GM12872 (cell line): ENCODE results near the gene HNF4A.

ENCODE experiments used
- TF ChIP-seq, protein P1 (sequence below): IDR thresholded peaks from 3 replicates; pipeline ENCODE4 v1.5.1; 2011; ENCODE audit warnings: low read depth, mild to moderate bottlenecking, low read length, moderate library complexity; ENCODE audit not compliant: insufficient read depth

The HNF4A gene

DNA sequence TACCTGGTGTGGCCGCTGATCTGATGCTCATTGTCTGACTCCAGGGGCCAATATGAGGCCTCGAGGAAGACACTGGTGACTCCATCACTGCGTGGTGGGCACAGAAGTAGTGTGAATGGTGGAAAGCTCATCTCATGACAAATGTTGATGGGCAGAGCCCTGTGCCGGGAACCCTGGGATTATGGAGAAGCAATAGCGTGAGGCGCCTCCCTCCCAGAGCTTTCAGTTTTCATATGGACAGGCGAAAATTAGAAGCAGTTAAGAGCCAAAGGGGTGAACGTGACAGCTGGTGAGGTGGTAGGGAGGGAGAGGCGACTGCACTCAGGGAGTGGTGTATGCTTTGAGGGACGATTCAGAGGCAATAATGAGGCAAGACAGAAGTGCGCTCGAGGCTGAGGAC lies 80.9 kb downstream of the HNF4A start:
- TF ChIP-seq, protein P1, sequence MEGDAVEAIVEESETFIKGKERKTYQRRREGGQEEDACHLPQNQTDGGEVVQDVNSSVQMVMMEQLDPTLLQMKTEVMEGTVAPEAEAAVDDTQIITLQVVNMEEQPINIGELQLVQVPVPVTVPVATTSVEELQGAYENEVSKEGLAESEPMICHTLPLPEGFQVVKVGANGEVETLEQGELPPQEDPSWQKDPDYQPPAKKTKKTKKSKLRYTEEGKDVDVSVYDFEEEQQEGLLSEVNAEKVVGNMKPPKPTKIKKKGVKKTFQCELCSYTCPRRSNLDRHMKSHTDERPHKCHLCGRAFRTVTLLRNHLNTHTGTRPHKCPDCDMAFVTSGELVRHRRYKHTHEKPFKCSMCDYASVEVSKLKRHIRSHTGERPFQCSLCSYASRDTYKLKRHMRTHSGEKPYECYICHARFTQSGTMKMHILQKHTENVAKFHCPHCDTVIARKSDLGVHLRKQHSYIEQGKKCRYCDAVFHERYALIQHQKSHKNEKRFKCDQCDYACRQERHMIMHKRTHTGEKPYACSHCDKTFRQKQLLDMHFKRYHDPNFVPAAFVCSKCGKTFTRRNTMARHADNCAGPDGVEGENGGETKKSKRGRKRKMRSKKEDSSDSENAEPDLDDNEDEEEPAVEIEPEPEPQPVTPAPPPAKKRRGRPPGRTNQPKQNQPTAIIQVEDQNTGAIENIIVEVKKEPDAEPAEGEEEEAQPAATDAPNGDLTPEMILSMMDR, result no peak

GRCh38 chr20:44437497-44437896 lies 82.0 kb downstream of the HNF4A start:
- TF ChIP-seq, protein P1, result no peak

DNA sequence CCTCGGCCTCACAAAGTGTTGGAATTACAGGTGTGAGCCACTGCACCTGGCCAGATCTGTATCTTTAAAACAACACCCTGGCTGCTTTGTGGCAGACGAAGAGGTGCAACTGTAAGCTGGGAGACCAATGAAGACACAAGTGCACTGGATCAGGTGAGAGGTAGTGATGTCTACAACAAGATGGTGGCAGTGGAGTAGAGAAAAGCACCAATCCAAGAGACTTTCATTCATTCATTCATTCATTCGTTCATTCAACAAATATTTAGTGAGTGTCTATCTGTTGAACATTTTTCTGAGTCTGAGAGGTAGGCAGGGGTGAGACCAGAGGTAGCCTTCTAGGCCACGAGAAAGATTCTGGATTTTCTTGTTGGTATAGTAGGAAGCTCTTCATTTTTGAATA lies 83.3 kb downstream of the HNF4A start:
- TF ChIP-seq, protein P1, result no peak

- TF ChIP-seq, protein P1, result no peak
These were observed 83.8 kb downstream of the HNF4A start for GRCh38 chr20:44439318-44439717.

DNA sequence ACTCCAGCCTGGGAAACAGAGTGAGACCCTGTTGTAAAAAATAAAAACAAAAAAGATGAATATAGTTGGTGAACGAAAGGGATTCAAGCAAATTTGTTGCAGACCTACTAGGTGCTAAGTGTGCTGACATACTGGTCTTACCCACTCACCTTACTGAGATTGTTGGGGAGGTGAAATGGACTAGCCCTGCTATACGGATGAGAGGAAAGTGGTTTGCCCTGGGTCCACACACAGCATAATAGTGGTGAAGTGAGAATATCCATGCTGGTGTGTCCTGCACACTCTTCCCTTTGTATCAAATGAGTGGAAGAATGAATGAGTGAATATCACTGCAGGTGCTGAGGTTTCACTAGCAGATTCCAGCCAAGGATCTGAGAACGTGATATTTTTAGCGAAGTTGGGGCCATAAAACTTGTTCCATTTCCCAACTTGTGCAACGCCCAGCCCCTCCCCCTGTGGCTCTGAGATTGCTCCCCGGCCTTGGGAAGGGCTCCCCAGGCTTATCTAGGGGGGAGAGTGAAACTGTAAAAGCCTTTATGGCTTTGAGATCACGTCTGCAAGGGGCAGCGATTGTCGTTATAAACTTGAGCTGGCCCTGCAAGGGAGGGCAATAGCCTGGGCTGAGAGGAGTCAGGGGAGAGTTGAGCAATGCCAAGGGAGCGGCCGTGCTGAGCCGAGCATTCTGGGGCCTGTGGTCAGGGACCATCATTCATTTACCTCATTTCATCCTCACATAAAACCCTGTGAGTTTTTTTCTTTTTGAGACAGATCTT lies 87.0 kb downstream of the HNF4A start:
- TF ChIP-seq, protein P1, result no peak

GRCh38 chr20:44445742-44446710 lies 90.5 kb downstream of the HNF4A start:
- TF ChIP-seq, protein P1, result no peak

DNA sequence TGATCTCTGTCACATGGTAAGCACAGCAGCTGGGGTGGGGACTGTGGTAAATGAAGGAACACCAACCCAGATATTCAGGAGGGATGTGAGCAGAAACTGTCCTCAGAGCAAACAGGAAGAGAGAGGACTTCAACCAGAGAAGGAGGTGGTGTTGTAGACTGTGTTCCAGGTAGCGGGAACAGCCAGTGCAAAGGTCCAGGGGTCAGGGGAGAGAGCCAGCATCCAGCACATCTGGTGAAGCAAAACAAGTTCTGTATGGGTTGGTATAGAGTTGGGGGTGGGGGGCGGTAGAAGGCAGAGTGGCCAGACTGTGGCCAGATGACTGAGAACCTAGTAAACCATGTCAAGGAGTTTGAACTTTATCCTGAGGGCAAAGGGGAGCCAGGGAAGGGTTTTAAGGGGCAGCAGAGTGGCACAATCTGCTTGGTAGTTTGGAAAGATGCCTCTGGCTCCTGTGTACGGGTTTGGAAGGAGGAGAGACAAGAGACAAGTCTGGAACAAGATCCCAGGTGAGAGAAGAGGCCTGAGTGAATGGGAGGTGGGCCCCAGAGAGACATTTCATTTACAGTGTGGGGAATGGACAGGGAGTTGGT lies 92.4 kb downstream of the HNF4A start:
- TF ChIP-seq, protein P1, result no peak
